ENCODE data around the gene MLLT6.

DNA sequence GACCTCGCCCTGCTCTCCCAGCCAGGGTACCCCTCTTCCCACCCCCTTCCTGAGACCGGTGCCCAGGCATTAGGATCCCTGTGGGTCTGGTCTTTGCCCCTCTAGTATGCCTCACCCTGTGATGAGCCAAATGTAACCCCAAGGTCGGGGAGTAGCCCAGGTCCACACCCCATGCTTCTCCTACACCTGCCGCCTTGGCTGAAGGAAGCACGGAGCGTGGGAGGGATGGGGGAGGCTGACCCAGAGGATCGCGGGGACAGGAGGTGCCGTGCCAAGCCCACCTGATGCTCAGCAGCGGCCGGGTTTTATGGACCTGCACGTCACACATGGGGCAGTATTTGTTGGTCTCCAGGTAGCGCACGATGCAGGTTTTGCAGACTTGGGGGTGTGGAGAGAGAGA, 34.2 kb downstream of the MLLT6 start:
- TF ChIP-seq, protein P1, sequence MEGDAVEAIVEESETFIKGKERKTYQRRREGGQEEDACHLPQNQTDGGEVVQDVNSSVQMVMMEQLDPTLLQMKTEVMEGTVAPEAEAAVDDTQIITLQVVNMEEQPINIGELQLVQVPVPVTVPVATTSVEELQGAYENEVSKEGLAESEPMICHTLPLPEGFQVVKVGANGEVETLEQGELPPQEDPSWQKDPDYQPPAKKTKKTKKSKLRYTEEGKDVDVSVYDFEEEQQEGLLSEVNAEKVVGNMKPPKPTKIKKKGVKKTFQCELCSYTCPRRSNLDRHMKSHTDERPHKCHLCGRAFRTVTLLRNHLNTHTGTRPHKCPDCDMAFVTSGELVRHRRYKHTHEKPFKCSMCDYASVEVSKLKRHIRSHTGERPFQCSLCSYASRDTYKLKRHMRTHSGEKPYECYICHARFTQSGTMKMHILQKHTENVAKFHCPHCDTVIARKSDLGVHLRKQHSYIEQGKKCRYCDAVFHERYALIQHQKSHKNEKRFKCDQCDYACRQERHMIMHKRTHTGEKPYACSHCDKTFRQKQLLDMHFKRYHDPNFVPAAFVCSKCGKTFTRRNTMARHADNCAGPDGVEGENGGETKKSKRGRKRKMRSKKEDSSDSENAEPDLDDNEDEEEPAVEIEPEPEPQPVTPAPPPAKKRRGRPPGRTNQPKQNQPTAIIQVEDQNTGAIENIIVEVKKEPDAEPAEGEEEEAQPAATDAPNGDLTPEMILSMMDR (IDR thresholded peaks at IDR 0.05; ENCODE audit: insufficient read depth, low read depth, low read length), result no peak
- no peak for TF ChIP-seq EZH2 (IDR thresholded peaks at IDR 0.05; ENCODE audit: insufficient read depth, low read length)

Data from astrocyte (in vitro differentiated cells and primary cell).